ENCODE measurements around the gene BAG1. TPM values are rescaled to one million over a fixed set of nuclear protein-coding genes. Genes with fewer than 3 reads are reported as not detected.
A peak's percentile ranks its signal among the peaks of the same experiment; 100 is the strongest.

Gene BAG1
- total RNA-seq, 6 donors from 2014 or later, result 55.5 to 157 (median 129) TPM

DNA sequence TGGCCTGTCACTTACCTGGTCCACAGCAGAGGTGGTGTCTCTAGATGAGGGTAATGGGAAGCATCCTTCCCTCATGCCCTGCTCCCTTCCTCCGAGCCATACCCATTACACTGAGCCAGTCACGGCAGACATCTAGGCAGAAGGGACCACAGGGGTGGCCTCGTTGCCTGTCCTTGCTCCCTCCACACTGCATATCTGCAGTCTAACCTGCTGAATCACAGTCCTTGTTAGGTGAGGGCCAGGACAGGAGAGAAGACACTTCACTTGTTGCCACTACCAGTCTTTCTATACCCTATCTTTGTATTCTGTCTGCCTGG is 43.0 kb downstream of the BAG1 start:
- no peaks in the 10 kb centered on the region for H3K9me3 ChIP-seq
- no peak overlapping the region for H3K4me3 ChIP-seq
- no peaks in the 10 kb centered on the region for H3K27me3 ChIP-seq
- H3K36me3 ChIP-seq, result no peaks in the 10 kb centered on the region
- TF ChIP-seq, protein P1, sequence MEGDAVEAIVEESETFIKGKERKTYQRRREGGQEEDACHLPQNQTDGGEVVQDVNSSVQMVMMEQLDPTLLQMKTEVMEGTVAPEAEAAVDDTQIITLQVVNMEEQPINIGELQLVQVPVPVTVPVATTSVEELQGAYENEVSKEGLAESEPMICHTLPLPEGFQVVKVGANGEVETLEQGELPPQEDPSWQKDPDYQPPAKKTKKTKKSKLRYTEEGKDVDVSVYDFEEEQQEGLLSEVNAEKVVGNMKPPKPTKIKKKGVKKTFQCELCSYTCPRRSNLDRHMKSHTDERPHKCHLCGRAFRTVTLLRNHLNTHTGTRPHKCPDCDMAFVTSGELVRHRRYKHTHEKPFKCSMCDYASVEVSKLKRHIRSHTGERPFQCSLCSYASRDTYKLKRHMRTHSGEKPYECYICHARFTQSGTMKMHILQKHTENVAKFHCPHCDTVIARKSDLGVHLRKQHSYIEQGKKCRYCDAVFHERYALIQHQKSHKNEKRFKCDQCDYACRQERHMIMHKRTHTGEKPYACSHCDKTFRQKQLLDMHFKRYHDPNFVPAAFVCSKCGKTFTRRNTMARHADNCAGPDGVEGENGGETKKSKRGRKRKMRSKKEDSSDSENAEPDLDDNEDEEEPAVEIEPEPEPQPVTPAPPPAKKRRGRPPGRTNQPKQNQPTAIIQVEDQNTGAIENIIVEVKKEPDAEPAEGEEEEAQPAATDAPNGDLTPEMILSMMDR (IDR thresholded peaks at IDR 0.05), result no peak
- no peak for TF ChIP-seq POLR2AphosphoS5 (IDR thresholded peaks at IDR 0.05)
- TF ChIP-seq POLR2A (IDR thresholded peaks at IDR 0.05), result no peak
- no peak for DNase-seq
- no peak overlapping the region for H3K27ac ChIP-seq
- 72 to 84% methylated on average over 2 to 3 of the region's 3 CpGs for WGBS, 2 donors
- H3K4me1 ChIP-seq, result peaks cover 11 to 17% (median 13%) of the 10 kb centered on the region in 4 donors
- no peak for ATAC-seq (ENCODE audit: low FRiP score in 2 of 2)

- H3K4me3 ChIP-seq, result no peak overlapping the region
- no peaks in the 10 kb centered on the region for H3K36me3 ChIP-seq
- H3K27me3 ChIP-seq, result no peaks in the 10 kb centered on the region
- TF ChIP-seq POLR2AphosphoS5 (IDR thresholded peaks at IDR 0.05), result no peak
- TF ChIP-seq, protein P1 (IDR thresholded peaks at IDR 0.05), result peak in 1 of 6 experiments; percentile 17
- ATAC-seq (ENCODE audit: low FRiP score in 2 of 2) (peak in 1 of 2 donors; percentile 40), DNase-seq (peak; percentile 35 to 40)
- H3K9me3 ChIP-seq, result no peaks in the 10 kb centered on the region
- H3K4me1 ChIP-seq, result peaks cover 8 to 15% (median 10%) of the 10 kb centered on the region in 4 donors
- 76 to 90% methylated on average over 10 to 14 of the region's 14 CpGs for WGBS, 2 donors
- H3K27ac ChIP-seq, result no peak overlapping the region
Measured at GRCh38 chr9:33220681-33221567, 43.6 kb downstream of the BAG1 start.

DNA sequence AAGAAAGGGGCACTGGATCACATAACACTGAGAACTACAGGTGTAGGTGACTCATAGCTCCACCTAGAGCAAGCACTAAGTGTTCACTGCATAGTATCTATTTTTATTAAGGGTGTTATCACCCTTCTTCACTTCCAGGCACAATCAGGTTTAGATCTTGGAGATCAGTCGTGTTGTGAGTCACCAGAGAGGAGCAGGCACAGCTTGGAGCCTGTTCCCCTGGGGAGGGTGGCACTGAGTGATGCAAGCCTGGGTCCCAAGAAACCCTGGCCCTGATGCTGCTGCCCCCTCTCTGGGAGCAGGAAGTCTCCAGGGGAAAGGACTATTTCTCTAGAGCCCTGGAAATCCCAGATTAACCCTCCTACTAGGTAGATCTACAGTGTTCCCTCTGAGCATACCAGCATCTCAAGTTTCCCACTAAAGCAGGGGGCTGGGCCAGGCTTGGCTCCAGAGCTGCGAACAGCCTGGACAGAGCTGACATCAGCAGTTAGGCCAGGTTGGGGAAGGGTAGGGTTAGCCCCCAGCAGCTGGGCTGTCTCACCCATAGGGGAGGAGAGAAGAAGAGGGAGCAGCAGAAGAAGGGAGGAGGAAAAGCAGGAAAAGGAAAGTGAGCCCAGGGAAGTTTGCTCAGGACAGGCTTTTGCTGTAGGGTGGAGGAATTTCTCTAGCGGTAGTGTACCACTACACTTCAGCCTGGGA is 52.7 kb downstream of the BAG1 start:
- TF ChIP-seq EP300 (IDR thresholded peaks at IDR 0.05), result no peak
- no peaks in the 10 kb centered on the region for H3K4me1 ChIP-seq
- ATAC-seq (ENCODE audit: low FRiP score in 2 of 2) (peak in 1 of 2 donors; percentile 23), DNase-seq (no peak)
- H3K27me3 ChIP-seq, result no peaks in the 10 kb centered on the region
- H3K36me3 ChIP-seq, result no peaks in the 10 kb centered on the region
- H3K27ac ChIP-seq, result no peak overlapping the region
- 52 to 56% methylated on average over 3 of the region's 3 CpGs for WGBS, 2 donors
- no peak overlapping the region for H3K4me3 ChIP-seq
- H3K9me3 ChIP-seq, result no peaks in the 10 kb centered on the region

GRCh38 chr9:33210006-33210715 is 54.3 kb downstream of the BAG1 start:
- H3K36me3 ChIP-seq, result no peaks in the 10 kb centered on the region
- no peak for DNase-seq
- no peak for ATAC-seq (ENCODE audit: low FRiP score in 2 of 2)
- no peaks in the 10 kb centered on the region for H3K27me3 ChIP-seq
- no peaks in the 10 kb centered on the region for H3K4me1 ChIP-seq
- 83 to 92% methylated on average over 4 of the region's 4 CpGs for WGBS, 2 donors
- H3K9me3 ChIP-seq, result no peaks in the 10 kb centered on the region
- TF ChIP-seq POLR2A (IDR thresholded peaks at IDR 0.05) (no peak), EP300 (IDR thresholded peaks at IDR 0.05) (no peak)
- no peak overlapping the region for H3K4me3 ChIP-seq
- no peak overlapping the region for H3K27ac ChIP-seq

GRCh38 chr9:33209394-33209793 is 55.1 kb downstream of the BAG1 start:
- Histone ChIP-seq H3K4me3 (no peak overlapping the region), H3K4me1 (no peaks in the 10 kb centered on the region), H3K27ac (no peak overlapping the region), H3K36me3 (no peaks in the 10 kb centered on the region), H3K9me3 (no peaks in the 10 kb centered on the region), H3K27me3 (no peaks in the 10 kb centered on the region)
- TF ChIP-seq, protein P1 (IDR thresholded peaks at IDR 0.05), result no peak
- TF ChIP-seq POLR2AphosphoS5 (IDR thresholded peaks at IDR 0.05), result no peak
- no peak for TF ChIP-seq POLR2A (IDR thresholded peaks at IDR 0.05)
- TF ChIP-seq EP300 (IDR thresholded peaks at IDR 0.05), result no peak
- 92 to 100% methylated on average over 1 of the region's 1 CpG for WGBS, 2 donors
- ATAC-seq (ENCODE audit: low FRiP score in 2 of 2) (no peak), DNase-seq (no peak)

Data from upper lobe of left lung (tissue), 6 donors.